DOHH2 (cell line): Measurements from ENCODE around the gene TRIP4.

Source experiments
- EZH2phosphoT487 ChIP-seq: fragments of 200-600 bp; sonication (generic); IDR thresholded peaks from 2 replicates; pipeline ENCODE4 v1.6.1; 2017; ENCODE audit warnings: borderline replicate concordance, mild to moderate bottlenecking, antibody characterized with exemption, low read length, moderate library complexity, mixed read lengths
- TF ChIP-seq, protein P1 (sequence below): fragments of 200-600 bp; sonication (generic); IDR thresholded peaks from one replicate; pipeline ENCODE4 v1.5.1; 2014; ENCODE audit warnings: antibody characterized with exemption, mild to moderate bottlenecking, low read depth, low read length; ENCODE audit not compliant: poor library complexity, severe bottlenecking

GRCh38 chr15:64502551-64502950, 114.9 kb downstream of the TRIP4 start:
- TF ChIP-seq, protein P1, sequence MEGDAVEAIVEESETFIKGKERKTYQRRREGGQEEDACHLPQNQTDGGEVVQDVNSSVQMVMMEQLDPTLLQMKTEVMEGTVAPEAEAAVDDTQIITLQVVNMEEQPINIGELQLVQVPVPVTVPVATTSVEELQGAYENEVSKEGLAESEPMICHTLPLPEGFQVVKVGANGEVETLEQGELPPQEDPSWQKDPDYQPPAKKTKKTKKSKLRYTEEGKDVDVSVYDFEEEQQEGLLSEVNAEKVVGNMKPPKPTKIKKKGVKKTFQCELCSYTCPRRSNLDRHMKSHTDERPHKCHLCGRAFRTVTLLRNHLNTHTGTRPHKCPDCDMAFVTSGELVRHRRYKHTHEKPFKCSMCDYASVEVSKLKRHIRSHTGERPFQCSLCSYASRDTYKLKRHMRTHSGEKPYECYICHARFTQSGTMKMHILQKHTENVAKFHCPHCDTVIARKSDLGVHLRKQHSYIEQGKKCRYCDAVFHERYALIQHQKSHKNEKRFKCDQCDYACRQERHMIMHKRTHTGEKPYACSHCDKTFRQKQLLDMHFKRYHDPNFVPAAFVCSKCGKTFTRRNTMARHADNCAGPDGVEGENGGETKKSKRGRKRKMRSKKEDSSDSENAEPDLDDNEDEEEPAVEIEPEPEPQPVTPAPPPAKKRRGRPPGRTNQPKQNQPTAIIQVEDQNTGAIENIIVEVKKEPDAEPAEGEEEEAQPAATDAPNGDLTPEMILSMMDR, result no peak
- TF ChIP-seq EZH2phosphoT487, result no peak
